Peyer's patch (tissue), 4 donors: ENCODE data around the gene INSRR.

ENCODE experiments used
- CTCF ChIP-seq, 6 experiments: fragments of 450-650 bp in 4 of 6; fragments of 200-600 bp in 2 of 6; sonication (generic) in 1 of 6; IDR thresholded peaks; one replicate each; pipeline ENCODE4 v1.5.1; 2017 to 2019; ENCODE audit warnings: antibody characterized with exemption in 6 of 6, mild to moderate bottlenecking in 3 of 6, moderate library complexity in 1 of 6
- POLR2A ChIP-seq, 2 donors: fragments of 450-650 bp; IDR thresholded peaks; one replicate each; pipeline ENCODE4 v1.5.1; 2017; ENCODE audit warnings: antibody characterized with exemption in 2 of 2, mild to moderate bottlenecking in 2 of 2, moderate library complexity in 2 of 2

DNA sequence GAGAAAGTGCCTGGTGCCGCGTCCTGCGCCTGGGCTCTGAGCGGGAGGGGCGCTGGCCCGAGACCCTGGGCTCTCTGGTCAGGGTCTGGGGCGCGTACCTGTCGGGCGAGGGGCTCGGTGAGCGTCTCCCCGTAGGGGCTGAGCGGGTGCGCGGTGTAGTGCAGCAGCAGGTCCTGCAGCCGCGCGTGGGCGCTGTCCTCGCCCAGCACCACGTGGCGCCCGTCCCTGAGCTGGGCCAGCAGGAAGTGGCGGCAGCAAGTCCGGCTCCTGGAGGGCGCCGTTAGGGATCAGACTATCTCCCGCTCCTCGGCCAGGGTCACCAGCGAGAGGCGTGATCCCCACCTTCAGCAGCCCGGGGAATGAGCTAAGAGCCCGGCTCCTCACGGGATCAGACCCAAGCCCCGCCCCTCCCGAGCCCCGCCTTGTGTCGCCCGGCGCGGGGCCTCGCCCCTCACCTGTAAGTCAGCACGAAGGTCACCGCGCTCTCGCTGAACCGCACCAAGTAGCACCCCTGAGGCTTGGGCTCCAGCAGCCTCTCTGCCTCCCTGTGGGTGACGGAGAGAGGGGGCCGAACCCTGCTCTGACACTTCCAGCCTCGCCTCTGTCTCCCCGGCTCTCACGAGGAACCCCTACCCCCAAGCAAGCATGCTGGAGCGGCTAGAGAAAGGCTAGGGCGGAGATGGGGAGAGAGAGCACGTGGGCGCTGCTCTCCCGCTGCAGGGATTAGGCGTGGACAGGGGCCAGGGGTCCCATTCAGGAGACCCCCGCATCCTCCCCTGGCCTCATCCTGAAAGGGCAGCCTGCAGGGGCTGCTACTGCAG, 45.0 kb downstream of the INSRR start:
- TF ChIP-seq CTCF (IDR thresholded peaks at IDR 0.05) (peak; percentile 24 to 78 (median 70)), POLR2A (IDR thresholded peaks at IDR 0.05) (no peak)
